SK-N-DZ (cell line): ENCODE measurements around the gene SPINK2.
A peak's percentile ranks its signal among the peaks of the same experiment; 100 is the strongest.

Experiments used
- DNase-seq: peaks from one replicate; pipeline ENCODE4 v3.0.0-alpha.2; 2015; ENCODE audit warnings: low spot score

SPINK2 gene

DNA sequence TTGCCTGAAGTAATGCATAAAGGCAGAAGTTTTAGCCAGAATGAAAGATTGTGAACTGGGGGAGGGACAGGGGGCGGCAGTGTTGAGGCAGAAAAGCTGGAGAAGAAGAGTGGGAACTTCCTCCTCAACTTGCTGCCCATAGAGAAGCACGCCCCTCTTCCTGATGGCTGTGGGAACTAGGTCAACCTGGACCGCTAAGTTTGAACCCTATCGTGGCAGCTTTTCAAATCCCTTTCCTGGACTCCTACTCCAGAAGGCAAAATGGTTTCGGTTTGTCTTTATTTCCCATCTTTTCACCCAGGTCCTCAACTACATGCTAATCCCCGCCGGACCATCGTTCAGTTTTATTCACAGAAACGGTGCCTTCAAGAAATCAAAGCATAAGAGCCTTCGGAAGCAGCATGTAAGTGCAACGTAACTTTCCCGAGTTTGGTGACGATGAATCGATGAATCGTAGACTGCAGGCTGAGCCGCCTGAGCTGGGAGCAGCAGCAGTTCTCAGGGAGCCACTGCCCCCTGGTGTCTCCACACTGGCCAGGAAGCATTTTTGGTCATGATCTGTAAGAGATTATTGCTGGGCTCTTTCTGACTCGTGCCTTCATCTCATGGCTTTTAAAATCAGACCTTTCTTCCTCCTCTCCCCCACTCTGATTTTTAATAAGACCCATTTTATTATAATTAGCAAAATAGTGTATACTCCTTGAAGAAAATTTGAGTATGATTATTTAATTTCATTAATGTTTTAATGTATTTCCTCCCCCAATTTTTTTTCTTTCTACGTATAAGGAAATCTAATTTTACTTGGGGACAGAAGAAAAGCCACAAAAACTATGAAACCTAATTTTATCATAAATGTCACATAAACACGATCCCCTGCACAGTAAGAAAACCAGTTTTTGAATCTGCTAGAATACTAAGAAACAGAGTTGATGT, 21.4 kb downstream of the SPINK2 start:
- DNase-seq: peak; percentile 63

GRCh38 chr4:56799161-56799759, 22.2 kb downstream of the SPINK2 start:
- no peak for DNase-seq

DNA sequence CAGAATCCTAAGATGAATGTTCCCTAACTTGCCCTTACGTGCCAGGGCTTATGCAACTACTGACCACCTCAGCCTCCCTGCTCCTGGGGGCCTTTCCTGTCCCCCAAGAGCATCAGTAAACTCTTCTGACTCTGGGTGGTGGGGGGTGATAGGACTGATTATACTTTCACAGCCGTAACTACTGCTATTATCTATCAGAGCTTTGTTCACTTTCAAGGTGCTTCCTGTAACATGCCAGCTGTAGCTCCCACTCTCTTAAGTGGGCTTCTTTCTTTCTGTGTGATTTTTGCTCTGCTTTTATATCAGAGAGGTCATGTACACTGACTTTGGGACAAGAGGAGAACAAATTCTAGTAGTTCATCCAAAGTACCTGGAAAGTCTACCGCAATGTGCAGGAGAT, 25.3 kb downstream of the SPINK2 start:
- DNase-seq: no peak

GRCh38 chr4:56791316-56791715, 30.2 kb downstream of the SPINK2 start:
- DNase-seq: no peak

- no peak for DNase-seq
Observed at GRCh38 chr4:56790691-56791091, 30.8 kb downstream of the SPINK2 start.

GRCh38 chr4:56788081-56788480, 33.4 kb downstream of the SPINK2 start:
- no peak for DNase-seq

DNA sequence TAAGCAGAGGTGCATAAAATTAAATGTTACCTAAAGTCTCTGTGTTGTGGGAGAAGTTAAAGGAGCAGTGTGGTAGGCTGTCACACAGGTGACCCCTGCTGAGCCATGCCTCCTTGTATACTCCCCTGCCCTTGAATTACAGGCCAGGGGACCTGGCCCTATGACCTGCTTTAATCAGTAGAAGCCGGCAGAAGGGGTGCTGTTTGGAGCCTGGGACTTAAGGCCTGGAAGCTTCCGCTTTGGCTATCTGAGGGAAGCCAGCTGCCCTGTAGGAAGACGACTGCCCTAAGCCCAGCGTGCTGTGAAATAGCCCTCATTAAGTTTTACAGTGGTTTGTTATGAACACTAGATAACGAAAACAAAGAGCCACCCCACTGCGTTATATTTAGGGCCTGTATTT, 34.1 kb downstream of the SPINK2 start:
- no peak for DNase-seq

- no peak for DNase-seq
Observed at GRCh38 chr4:56786955-56787354, 34.5 kb downstream of the SPINK2 start.

DNA sequence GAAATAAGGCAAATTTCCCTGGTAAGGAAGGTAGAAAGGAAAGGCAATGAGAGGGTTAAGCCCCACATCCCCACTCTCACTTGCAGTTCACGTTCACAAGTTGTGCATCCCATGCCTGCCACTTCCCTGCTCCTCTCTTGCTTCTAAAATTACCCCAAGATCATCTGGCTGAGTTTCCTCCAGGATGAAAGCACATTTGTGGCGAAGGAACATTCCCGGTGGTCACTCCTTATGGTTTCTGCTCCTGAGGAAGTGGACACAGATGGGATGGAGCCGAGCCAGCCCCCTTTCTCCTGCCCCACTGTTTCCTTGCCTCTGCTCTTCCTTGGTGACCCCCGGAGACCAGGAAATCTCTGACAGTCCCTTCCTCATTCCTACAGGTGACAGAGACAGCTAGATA, 37.5 kb downstream of the SPINK2 start:
- no peak for DNase-seq

DNA sequence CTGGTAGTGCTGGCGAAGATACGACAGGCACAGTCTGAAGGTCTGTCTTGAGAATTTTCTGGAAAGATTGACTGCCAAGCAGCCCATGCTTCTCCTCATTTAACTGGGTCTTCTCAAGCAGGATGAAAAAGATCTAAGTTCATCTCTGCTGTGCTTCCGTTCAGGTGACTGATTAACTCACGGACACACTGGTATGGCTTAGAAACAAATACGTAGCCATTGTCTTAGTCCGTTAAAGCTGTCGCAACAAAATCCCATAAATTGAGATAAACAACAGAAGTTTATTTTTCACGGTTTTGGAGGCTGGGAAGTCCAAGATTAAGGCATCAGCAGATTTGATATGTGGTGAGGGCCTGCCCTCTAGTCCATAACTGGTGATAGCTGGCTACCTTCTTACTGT, 39.5 kb downstream of the SPINK2 start:
- DNase-seq: no peak

- DNase-seq: no peak
Observed at GRCh38 chr4:56773346-56773745, 48.2 kb downstream of the SPINK2 start.

- no peak for DNase-seq
Observed at GRCh38 chr4:56772134-56772533, 49.4 kb downstream of the SPINK2 start.

DNA sequence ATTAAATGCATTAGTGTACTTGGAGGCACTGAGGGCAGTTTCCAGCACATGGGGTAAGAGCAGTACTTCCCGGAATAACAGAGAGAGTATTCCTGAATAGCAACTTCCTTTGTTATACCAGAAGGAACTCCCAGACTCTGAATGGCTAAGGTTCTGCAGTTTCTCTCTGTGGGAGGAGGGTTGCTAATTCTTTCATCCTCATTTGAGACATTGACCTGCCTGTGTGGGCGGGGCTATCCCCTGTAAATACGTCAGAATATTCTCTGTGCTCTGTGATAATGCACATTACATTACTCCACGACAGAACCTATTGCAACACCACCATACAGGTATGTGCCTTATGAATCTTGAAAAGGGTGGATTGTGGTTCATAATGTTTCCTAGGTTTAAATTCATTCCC, 52.7 kb downstream of the SPINK2 start:
- no peak for DNase-seq

DNA sequence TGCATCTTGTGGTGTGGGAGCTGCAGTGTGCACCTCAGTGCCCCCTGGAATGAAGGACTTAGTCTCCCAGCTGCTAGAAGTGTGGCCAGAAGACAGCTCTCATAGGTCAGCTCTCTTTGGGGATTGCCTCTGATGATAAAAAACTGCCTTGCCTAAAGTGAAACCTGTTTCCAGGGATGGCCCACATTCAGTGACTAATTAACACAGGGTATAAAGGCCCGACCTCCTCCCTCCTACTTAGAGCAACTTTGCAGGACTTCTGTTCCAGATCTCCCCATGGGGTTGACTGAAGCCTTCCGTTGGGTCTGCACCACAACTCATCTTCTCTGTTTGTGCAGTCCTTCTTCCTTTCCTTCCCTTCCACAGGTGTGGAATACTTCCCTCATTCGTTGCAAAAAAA, 53.2 kb downstream of the SPINK2 start:
- no peak for DNase-seq

- DNase-seq: no peak
Observed at GRCh38 chr4:56767567-56767966, 53.9 kb downstream of the SPINK2 start.

GRCh38 chr4:56764775-56765174, 56.7 kb downstream of the SPINK2 start:
- no peak for DNase-seq

GRCh38 chr4:56764223-56764622, 57.3 kb downstream of the SPINK2 start:
- DNase-seq: no peak

DNA sequence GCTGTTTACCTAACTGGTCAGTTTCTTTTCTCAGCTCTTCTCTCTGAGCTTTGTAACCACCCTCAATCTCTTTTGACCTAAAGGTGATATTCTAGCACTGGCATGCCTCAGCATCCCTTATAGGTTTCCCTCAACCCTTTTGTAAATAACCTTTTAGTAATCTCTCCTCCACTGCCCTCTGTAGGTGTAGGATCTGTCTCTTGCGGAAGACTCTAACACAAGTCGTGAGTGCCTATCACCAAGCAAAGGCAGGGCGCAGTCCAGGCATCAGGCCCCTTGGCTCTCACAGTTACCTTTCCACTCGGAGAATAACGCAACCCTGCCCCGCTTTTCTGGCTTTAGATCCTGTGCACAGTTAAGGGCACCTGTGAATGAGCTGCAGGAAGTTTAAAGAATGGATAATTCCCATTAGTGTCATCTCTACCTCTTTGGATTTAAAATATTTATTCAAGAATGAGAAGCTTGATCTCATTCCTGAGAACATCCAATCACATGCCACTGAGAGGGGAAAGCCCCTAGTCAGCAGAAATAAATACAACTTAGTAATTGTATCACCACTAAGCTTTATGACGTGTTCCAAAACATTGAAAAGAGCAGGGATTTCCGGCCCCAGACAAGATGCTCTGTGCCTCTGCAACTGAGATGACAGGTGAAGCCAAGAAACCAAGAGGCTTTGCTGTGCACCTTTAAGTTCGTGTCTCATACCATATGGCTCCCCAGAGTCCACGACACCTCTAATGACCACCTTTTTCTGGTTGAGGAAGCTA, 58.8 kb downstream of the SPINK2 start:
- DNase-seq: no peak

DNA sequence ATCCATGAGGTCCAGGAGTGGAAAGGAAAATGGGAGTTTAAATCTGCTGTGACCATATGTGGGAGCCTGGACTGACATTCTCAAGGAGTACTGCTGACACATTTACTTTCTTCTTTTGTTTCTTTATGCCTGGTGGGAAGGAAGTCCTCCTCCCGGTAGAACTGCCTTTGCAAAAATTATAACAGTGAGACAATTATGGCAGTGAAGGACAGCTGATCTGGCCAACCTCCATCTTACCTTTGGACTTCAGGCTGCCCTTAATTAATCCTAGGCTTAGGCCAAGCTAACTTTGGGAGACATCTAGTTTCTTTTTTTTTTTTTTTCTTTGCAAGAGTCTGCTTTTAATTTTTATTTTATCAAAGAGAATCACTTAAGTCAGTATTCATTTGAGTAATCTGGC, 61.3 kb downstream of the SPINK2 start:
- DNase-seq: no peak
